ENCODE measurements around the gene ARFIP1. TPM values are rescaled to one million over a fixed set of nuclear protein-coding genes. Genes with fewer than 3 reads are reported as not detected.

Gene ARFIP1
- total RNA-seq, 1 donor from 2014 or later, result 26.2 TPM

- peaks cover 29% of the 10 kb centered on the region for H3K9me3 Mint-ChIP-seq
- peaks cover 29% of the 10 kb centered on the region for H3K36me3 Mint-ChIP-seq
- TF ChIP-seq, protein P1, sequence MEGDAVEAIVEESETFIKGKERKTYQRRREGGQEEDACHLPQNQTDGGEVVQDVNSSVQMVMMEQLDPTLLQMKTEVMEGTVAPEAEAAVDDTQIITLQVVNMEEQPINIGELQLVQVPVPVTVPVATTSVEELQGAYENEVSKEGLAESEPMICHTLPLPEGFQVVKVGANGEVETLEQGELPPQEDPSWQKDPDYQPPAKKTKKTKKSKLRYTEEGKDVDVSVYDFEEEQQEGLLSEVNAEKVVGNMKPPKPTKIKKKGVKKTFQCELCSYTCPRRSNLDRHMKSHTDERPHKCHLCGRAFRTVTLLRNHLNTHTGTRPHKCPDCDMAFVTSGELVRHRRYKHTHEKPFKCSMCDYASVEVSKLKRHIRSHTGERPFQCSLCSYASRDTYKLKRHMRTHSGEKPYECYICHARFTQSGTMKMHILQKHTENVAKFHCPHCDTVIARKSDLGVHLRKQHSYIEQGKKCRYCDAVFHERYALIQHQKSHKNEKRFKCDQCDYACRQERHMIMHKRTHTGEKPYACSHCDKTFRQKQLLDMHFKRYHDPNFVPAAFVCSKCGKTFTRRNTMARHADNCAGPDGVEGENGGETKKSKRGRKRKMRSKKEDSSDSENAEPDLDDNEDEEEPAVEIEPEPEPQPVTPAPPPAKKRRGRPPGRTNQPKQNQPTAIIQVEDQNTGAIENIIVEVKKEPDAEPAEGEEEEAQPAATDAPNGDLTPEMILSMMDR (IDR thresholded peaks at IDR 0.05; ENCODE audit: unreplicated experiment), result no peak
- peaks cover 7% of the 10 kb centered on the region for H3K4me1 Mint-ChIP-seq
- no peaks in the 10 kb centered on the region for H3K27me3 Mint-ChIP-seq (ENCODE audit: low read depth)
- H3K4me3 Mint-ChIP-seq, result no peak overlapping the region
- H3K27ac Mint-ChIP-seq, result no peak overlapping the region
- DNase-seq (ENCODE audit: low spot score in 2 of 2, unreplicated experiment in 2 of 2), result no peak
Observed at GRCh38 chr4:152807294-152807829, 27.6 kb downstream of the ARFIP1 start.

DNA sequence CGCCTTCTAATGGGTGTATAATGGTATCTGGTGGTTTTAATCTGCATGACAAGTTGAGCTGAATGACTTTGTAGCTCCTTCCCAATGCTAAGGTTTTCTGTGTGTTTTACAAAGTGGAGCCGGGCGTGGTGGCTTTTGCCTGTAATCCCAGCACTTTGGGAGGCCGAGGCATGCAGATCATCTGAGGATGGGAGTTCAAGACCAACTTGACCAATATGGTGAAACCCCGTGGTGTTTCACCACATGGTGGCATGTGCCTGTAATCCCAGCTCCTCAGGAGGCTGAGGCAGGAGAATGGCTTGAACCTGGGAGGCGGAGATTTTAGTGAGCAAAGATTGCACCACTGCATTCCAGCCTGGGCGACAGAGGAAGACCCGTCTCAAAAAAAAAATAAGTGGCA, 28.9 kb downstream of the ARFIP1 start:
- no peak overlapping the region for H3K27ac Mint-ChIP-seq
- peaks cover 4% of the 10 kb centered on the region for H3K4me1 Mint-ChIP-seq
- H3K27me3 Mint-ChIP-seq (ENCODE audit: low read depth), result no peaks in the 10 kb centered on the region
- H3K4me3 Mint-ChIP-seq, result no peak overlapping the region
- peaks cover 39% of the 10 kb centered on the region for H3K36me3 Mint-ChIP-seq
- TF ChIP-seq, protein P1 (IDR thresholded peaks at IDR 0.05; ENCODE audit: unreplicated experiment), result no peak
- peaks cover 38% of the 10 kb centered on the region for H3K9me3 Mint-ChIP-seq
- no peak for DNase-seq (ENCODE audit: low spot score in 2 of 2, unreplicated experiment in 2 of 2)

GRCh38 chr4:152810715-152811287, 31.0 kb downstream of the ARFIP1 start:
- TF ChIP-seq, protein P1 (IDR thresholded peaks at IDR 0.05; ENCODE audit: unreplicated experiment), result no peak
- no peak overlapping the region for H3K27ac Mint-ChIP-seq
- H3K4me3 Mint-ChIP-seq, result no peak overlapping the region
- H3K36me3 Mint-ChIP-seq, result peaks cover 54% of the 10 kb centered on the region
- DNase-seq (ENCODE audit: low spot score in 2 of 2, unreplicated experiment in 2 of 2), result no peak
- H3K4me1 Mint-ChIP-seq, result peaks cover 3% of the 10 kb centered on the region
- H3K27me3 Mint-ChIP-seq (ENCODE audit: low read depth), result no peaks in the 10 kb centered on the region
- H3K9me3 Mint-ChIP-seq, result peaks cover 45% of the 10 kb centered on the region

GRCh38 chr4:152815078-152815477, 35.3 kb downstream of the ARFIP1 start:
- Mint-ChIP-seq H3K4me3 (no peak overlapping the region), H3K27me3 (ENCODE audit: low read depth) (no peaks in the 10 kb centered on the region), H3K4me1 (no peaks in the 10 kb centered on the region), H3K27ac (peak overlapping the region; percentile 7), H3K9me3 (peaks cover 54% of the 10 kb centered on the region), H3K36me3 (peaks cover 65% of the 10 kb centered on the region)
- DNase-seq (ENCODE audit: low spot score in 2 of 2, unreplicated experiment in 2 of 2), result no peak
- TF ChIP-seq, protein P1 (IDR thresholded peaks at IDR 0.05; ENCODE audit: unreplicated experiment), result no peak

GRCh38 chr4:152817331-152817730, 37.6 kb downstream of the ARFIP1 start:
- H3K36me3 Mint-ChIP-seq, result peaks cover 69% of the 10 kb centered on the region
- H3K27ac Mint-ChIP-seq, result no peak overlapping the region
- H3K27me3 Mint-ChIP-seq (ENCODE audit: low read depth), result no peaks in the 10 kb centered on the region
- H3K9me3 Mint-ChIP-seq, result peaks cover 64% of the 10 kb centered on the region
- no peaks in the 10 kb centered on the region for H3K4me1 Mint-ChIP-seq
- no peak overlapping the region for H3K4me3 Mint-ChIP-seq
- TF ChIP-seq, protein P1 (IDR thresholded peaks at IDR 0.05; ENCODE audit: unreplicated experiment), result no peak
- DNase-seq (ENCODE audit: low spot score in 2 of 2, unreplicated experiment in 2 of 2), result no peak

Measured in mesothelial cell of epicardium (in vitro differentiated cells).